Activated T-helper 1 cell treated with anti-CD3 and anti-CD28 coated beads, Interleukin-12 subunit alpha, Interleukin-12 subunit beta, Interleukin-2, Interleukin-4 antibody, amounts not matched to agents 30 ng/mL and 10 ng/mL and 1 ng/mL, durations not matched to agents 14 hours and 24 hours and 36 hours (primary cell): ENCODE measurements around the gene ENTREP3. TPM values are rescaled to one million over a fixed set of nuclear protein-coding genes. Genes with fewer than 3 reads are reported as not detected.
"Not testable (repeated sequence)": the region's sequence is repeated elsewhere in the genome, so short reads cannot be mapped to it uniquely, and the experiment has no call there.

Experiments
- DNase-seq: peaks from one replicate; pipeline ENCODE4 v3.0.0; 2021; ENCODE audit warnings: low spot score
- H3K27ac Mint-ChIP-seq: one replicate; pipeline ENCODE4 v1.8.0; 2021; ENCODE audit warnings: mild to moderate bottlenecking, mixed read lengths
- H3K27me3 Mint-ChIP-seq: one replicate; pipeline ENCODE4 v1.8.0; 2022; ENCODE audit warnings: mild to moderate bottlenecking, moderate library complexity, mixed read lengths; ENCODE audit not compliant: insufficient read depth
- H3K36me3 Mint-ChIP-seq: one replicate; pipeline ENCODE4 v1.8.0; 2021; ENCODE audit warnings: low read depth, mixed read lengths
- H3K4me1 Mint-ChIP-seq: one replicate; pipeline ENCODE4 v1.8.0; 2021; ENCODE audit warnings: low read depth, mixed read lengths
- H3K4me3 Mint-ChIP-seq: one replicate; pipeline ENCODE4 v1.8.0; 2021; ENCODE audit warnings: mild to moderate bottlenecking, moderate library complexity, mixed read lengths
- H3K9me3 Mint-ChIP-seq: one replicate; pipeline ENCODE4 v1.8.0; 2021; ENCODE audit warnings: mixed read lengths
- intact Hi-C: fragments of 100-400 bp; cut with micrococcal nuclease; formaldehyde crosslinking; loops from one replicate; pipeline ENCODE4 v1.15.1; 2024
- total RNA-seq: library from RNA; stranded (reverse); gene quantifications from 2 replicates; pipeline ENCODE4 v1.2.3, GENCODE V29; 2022

ENTREP3 gene
- total RNA-seq, 1 donor from 2014 or later: 40.3 TPM

GRCh38 chr1:155220211-155220965 lies 34.9 kb downstream of the ENTREP3 start:
- H3K4me3 Mint-ChIP-seq, H3K27me3 Mint-ChIP-seq, DNase-seq, intact Hi-C loops, H3K36me3 Mint-ChIP-seq, H3K9me3 Mint-ChIP-seq: not testable (repeated sequence)
- peak overlapping the region; percentile 52 for H3K27ac Mint-ChIP-seq
- H3K4me1 Mint-ChIP-seq: peaks cover 22% of the 10 kb centered on the region

GRCh38 chr1:155219592-155220031 lies 35.7 kb downstream of the ENTREP3 start:
- DNase-seq: no peak
- H3K27ac Mint-ChIP-seq: peak overlapping the region; percentile 53
- peaks cover 7% of the 10 kb centered on the region for H3K36me3 Mint-ChIP-seq
- no peaks in the 10 kb centered on the region for H3K27me3 Mint-ChIP-seq
- peaks cover 27% of the 10 kb centered on the region for H3K4me1 Mint-ChIP-seq
- H3K9me3 Mint-ChIP-seq: no peaks in the 10 kb centered on the region
- no peak overlapping the region for H3K4me3 Mint-ChIP-seq
- intact Hi-C loops: no loop called here

GRCh38 chr1:155218854-155219591 lies 36.3 kb downstream of the ENTREP3 start:
- peaks cover 27% of the 10 kb centered on the region for H3K4me1 Mint-ChIP-seq
- intact Hi-C loops: no loop called here
- H3K9me3 Mint-ChIP-seq: no peaks in the 10 kb centered on the region
- H3K27ac Mint-ChIP-seq: peak overlapping the region; percentile 78
- DNase-seq: no peak
- peaks cover 7% of the 10 kb centered on the region for H3K36me3 Mint-ChIP-seq
- peak overlapping the region; percentile 68 for H3K4me3 Mint-ChIP-seq
- no peaks in the 10 kb centered on the region for H3K27me3 Mint-ChIP-seq

GRCh38 chr1:155214702-155215101 lies 40.6 kb downstream of the ENTREP3 start:
- H3K4me3 Mint-ChIP-seq, H3K36me3 Mint-ChIP-seq, intact Hi-C loops, H3K9me3 Mint-ChIP-seq, H3K27me3 Mint-ChIP-seq, DNase-seq: not testable (repeated sequence)
- H3K4me1 Mint-ChIP-seq: peaks cover 20% of the 10 kb centered on the region
- peak overlapping the region; percentile 82 for H3K27ac Mint-ChIP-seq

GRCh38 chr1:155212051-155212440 lies 43.2 kb downstream of the ENTREP3 start:
- DNase-seq, H3K27ac Mint-ChIP-seq, H3K9me3 Mint-ChIP-seq, intact Hi-C loops, H3K36me3 Mint-ChIP-seq, H3K4me3 Mint-ChIP-seq, H3K27me3 Mint-ChIP-seq: not testable (repeated sequence)
- H3K4me1 Mint-ChIP-seq: peaks cover 26% of the 10 kb centered on the region

- H3K27ac Mint-ChIP-seq, DNase-seq, intact Hi-C loops, H3K27me3 Mint-ChIP-seq, H3K9me3 Mint-ChIP-seq, H3K36me3 Mint-ChIP-seq, H3K4me3 Mint-ChIP-seq: not testable (repeated sequence)
- peaks cover 31% of the 10 kb centered on the region for H3K4me1 Mint-ChIP-seq
Measured at GRCh38 chr1:155211381-155212050, 43.8 kb downstream of the ENTREP3 start.

GRCh38 chr1:155210314-155211104 lies 44.8 kb downstream of the ENTREP3 start:
- H3K27ac Mint-ChIP-seq: peak overlapping the region; percentile 6
- peaks cover 6% of the 10 kb centered on the region for H3K36me3 Mint-ChIP-seq
- H3K4me1 Mint-ChIP-seq: peaks cover 31% of the 10 kb centered on the region
- intact Hi-C loops: no loop called here
- H3K4me3 Mint-ChIP-seq: peak overlapping the region; percentile 93
- H3K27me3 Mint-ChIP-seq: no peaks in the 10 kb centered on the region
- DNase-seq: no peak
- no peaks in the 10 kb centered on the region for H3K9me3 Mint-ChIP-seq

GRCh38 chr1:155209312-155209721 lies 46.0 kb downstream of the ENTREP3 start:
- Mint-ChIP-seq H3K4me1 (peaks cover 25% of the 10 kb centered on the region), H3K27ac (peak overlapping the region; percentile 88), H3K4me3 (peak overlapping the region; percentile 93), H3K36me3 (peaks cover 4% of the 10 kb centered on the region), H3K9me3 (no peaks in the 10 kb centered on the region), H3K27me3 (no peaks in the 10 kb centered on the region)
- intact Hi-C loops: loop anchor here (1.0 to 5.0 kb wide), 5 partner anchors 53 to 1653 kb away; partner anchors contain the start of genes CLK2, HCN3, NTRK1 and SCAMP3
- no peak for DNase-seq

- no peaks in the 10 kb centered on the region for H3K27me3 Mint-ChIP-seq
- intact Hi-C loops: loop anchor here (1.0 to 5.0 kb wide), 7 partner anchors 14 to 1654 kb away; partner anchors contain the start of genes CLK2, HCN3, KRTCAP2 and NTRK1
- peaks cover 4% of the 10 kb centered on the region for H3K36me3 Mint-ChIP-seq
- DNase-seq: peak; percentile 85
- H3K4me1 Mint-ChIP-seq: peaks cover 25% of the 10 kb centered on the region
- H3K4me3 Mint-ChIP-seq: peak within 1 kb of the TSS; percentile 93
- peak within 1 kb of the TSS; percentile 97 for H3K27ac Mint-ChIP-seq
- H3K9me3 Mint-ChIP-seq: no peaks in the 10 kb centered on the region
Measured at GRCh38 chr1:155208541-155209311, 46.6 kb downstream of the ENTREP3 start, which contains the start of gene MTX1. Gene MTX1, plus strand, starts transcription at chr1:155208695. Its CDS starts 110 bp downstream, at chr1:155208805.

GRCh38 chr1:155207806-155208540 lies 47.3 kb downstream of the ENTREP3 start, which contains the start of gene THBS3:
Gene THBS3, minus strand, starts transcription at chr1:155207897. Its CDS starts 21 bp downstream, at chr1:155207876.
- DNase-seq: no peak
- intact Hi-C loops: loop anchor here (1.0 to 5.0 kb wide), 9 partner anchors 14 to 1654 kb away; partner anchors contain the start of genes CLK2, KRTCAP2, NTRK1 and SCAMP3
- peak within 1 kb of the TSS; percentile 93 for H3K4me3 Mint-ChIP-seq
- peaks cover 25% of the 10 kb centered on the region for H3K4me1 Mint-ChIP-seq
- no peaks in the 10 kb centered on the region for H3K27me3 Mint-ChIP-seq
- H3K27ac Mint-ChIP-seq: peak within 1 kb of the TSS; percentile 97
- peaks cover 4% of the 10 kb centered on the region for H3K36me3 Mint-ChIP-seq
- no peaks in the 10 kb centered on the region for H3K9me3 Mint-ChIP-seq
